Activated CD4-positive, alpha-beta T cell treated with anti-CD3 and anti-CD28 coated beads for 4 hours (primary cell): ENCODE data around the gene PRDM15.

Experiments used
- DNase-seq, 2 donors: peaks; one replicate each; pipeline ENCODE4 v3.0.0-alpha.2; 2020

The PRDM15 gene

GRCh38 chr21:41761211-41761933 is 117.8 kb downstream of the PRDM15 start:
- no peak for DNase-seq

- no peak for DNase-seq
Observed at GRCh38 chr21:41760411-41760810, 118.7 kb downstream of the PRDM15 start.

GRCh38 chr21:41759926-41760325 is 119.2 kb downstream of the PRDM15 start:
- DNase-seq, result no peak

GRCh38 chr21:41759214-41759840 is 119.8 kb downstream of the PRDM15 start:
- DNase-seq, result no peak

- no peak for DNase-seq
Observed at GRCh38 chr21:41758550-41758949, 120.6 kb downstream of the PRDM15 start.

- DNase-seq, result no peak
Observed at GRCh38 chr21:41755934-41756773, 123.0 kb downstream of the PRDM15 start.

GRCh38 chr21:41755258-41755933 is 123.7 kb downstream of the PRDM15 start:
- DNase-seq, result no peak

- no peak for DNase-seq
Observed at GRCh38 chr21:41754479-41754891, 124.7 kb downstream of the PRDM15 start.

GRCh38 chr21:41753006-41753898 is 125.9 kb downstream of the PRDM15 start:
- DNase-seq, result no peak

- DNase-seq, result no peak
Observed at GRCh38 chr21:41752231-41752681, 126.9 kb downstream of the PRDM15 start.

- DNase-seq, result no peak
Observed at GRCh38 chr21:41751611-41752011, 127.5 kb downstream of the PRDM15 start.

- DNase-seq, result no peak
Observed at GRCh38 chr21:41750532-41751151, 128.5 kb downstream of the PRDM15 start.

GRCh38 chr21:41750051-41750450 is 129.1 kb downstream of the PRDM15 start:
- no peak for DNase-seq

GRCh38 chr21:41749286-41749685 is 129.9 kb downstream of the PRDM15 start:
- DNase-seq, result no peak
